Measurements from ENCODE around the gene STAB2. TPM values are rescaled to one million over a fixed set of nuclear protein-coding genes. Genes with fewer than 3 reads are reported as not detected.

Gene STAB2
- polyA plus RNA-seq, 1 donor from 2014 or later = not detected

GRCh38 chr12:103596981-103597380, 9.9 kb downstream of the STAB2 start:
- no peaks in the 10 kb centered on the region for H3K9me2 ChIP-seq (ENCODE audit: insufficient read depth, low read length)
- H3K9ac ChIP-seq (ENCODE audit: low read length) = no peak overlapping the region
- H3K36me3 ChIP-seq (ENCODE audit: insufficient read depth, low read length) = no peaks in the 10 kb centered on the region
- no peak overlapping the region for H3K27ac ChIP-seq (ENCODE audit: low read length)
- no peaks in the 10 kb centered on the region for H4K20me1 ChIP-seq (ENCODE audit: insufficient read depth)
- no peaks in the 10 kb centered on the region for H3F3A ChIP-seq (ENCODE audit: insufficient read depth, low read length, poor library complexity, severe bottlenecking)
- no peaks in the 10 kb centered on the region for H3K27me3 ChIP-seq (ENCODE audit: insufficient read depth, low read depth, low read length)
- no peaks in the 10 kb centered on the region for H3K9me3 ChIP-seq (ENCODE audit: low read length)
- no peak for TF ChIP-seq TAF1 (IDR thresholded peaks at IDR 0.05; ENCODE audit: low read depth)
- TF ChIP-seq, protein P1, sequence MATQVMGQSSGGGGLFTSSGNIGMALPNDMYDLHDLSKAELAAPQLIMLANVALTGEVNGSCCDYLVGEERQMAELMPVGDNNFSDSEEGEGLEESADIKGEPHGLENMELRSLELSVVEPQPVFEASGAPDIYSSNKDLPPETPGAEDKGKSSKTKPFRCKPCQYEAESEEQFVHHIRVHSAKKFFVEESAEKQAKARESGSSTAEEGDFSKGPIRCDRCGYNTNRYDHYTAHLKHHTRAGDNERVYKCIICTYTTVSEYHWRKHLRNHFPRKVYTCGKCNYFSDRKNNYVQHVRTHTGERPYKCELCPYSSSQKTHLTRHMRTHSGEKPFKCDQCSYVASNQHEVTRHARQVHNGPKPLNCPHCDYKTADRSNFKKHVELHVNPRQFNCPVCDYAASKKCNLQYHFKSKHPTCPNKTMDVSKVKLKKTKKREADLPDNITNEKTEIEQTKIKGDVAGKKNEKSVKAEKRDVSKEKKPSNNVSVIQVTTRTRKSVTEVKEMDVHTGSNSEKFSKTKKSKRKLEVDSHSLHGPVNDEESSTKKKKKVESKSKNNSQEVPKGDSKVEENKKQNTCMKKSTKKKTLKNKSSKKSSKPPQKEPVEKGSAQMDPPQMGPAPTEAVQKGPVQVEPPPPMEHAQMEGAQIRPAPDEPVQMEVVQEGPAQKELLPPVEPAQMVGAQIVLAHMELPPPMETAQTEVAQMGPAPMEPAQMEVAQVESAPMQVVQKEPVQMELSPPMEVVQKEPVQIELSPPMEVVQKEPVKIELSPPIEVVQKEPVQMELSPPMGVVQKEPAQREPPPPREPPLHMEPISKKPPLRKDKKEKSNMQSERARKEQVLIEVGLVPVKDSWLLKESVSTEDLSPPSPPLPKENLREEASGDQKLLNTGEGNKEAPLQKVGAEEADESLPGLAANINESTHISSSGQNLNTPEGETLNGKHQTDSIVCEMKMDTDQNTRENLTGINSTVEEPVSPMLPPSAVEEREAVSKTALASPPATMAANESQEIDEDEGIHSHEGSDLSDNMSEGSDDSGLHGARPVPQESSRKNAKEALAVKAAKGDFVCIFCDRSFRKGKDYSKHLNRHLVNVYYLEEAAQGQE (IDR thresholded peaks at IDR 0.05; ENCODE audit: borderline replicate concordance) = no peak
- no peak for TF ChIP-seq MXI1 (conservative IDR thresholded peaks at IDR 0.05; ENCODE audit: poor library complexity, severe bottlenecking)
- TF ChIP-seq EZH2 (IDR thresholded peaks at IDR 0.05; ENCODE audit: borderline replicate concordance, insufficient read depth, low read length, poor library complexity, severe bottlenecking) = no peak
- TF ChIP-seq EP300 (conservative IDR thresholded peaks at IDR 0.05; ENCODE audit: poor library complexity, severe bottlenecking) = no peak
- no peak for TF ChIP-seq CTCF (IDR thresholded peaks at IDR 0.05; ENCODE audit: poor library complexity, severe bottlenecking)
- TF ChIP-seq POLR2AphosphoS5 (IDR thresholded peaks at IDR 0.05) = no peak
- TF ChIP-seq SMC3 (conservative IDR thresholded peaks at IDR 0.05; ENCODE audit: poor library complexity) = no peak
- no peak overlapping the region for H3K4me2 ChIP-seq (ENCODE audit: low read length)
- no peak overlapping the region for H3K4me3 ChIP-seq (ENCODE audit: low read length)
- H3K79me2 ChIP-seq (replicated peaks; ENCODE audit: insufficient read depth, low read length) = no peaks in the 10 kb centered on the region
- no peak overlapping the region for H2AFZ ChIP-seq (ENCODE audit: low read depth, low read length)

GRCh38 chr12:103599274-103599673, 12.2 kb downstream of the STAB2 start:
- Histone ChIP-seq H3K4me2 (ENCODE audit: low read length) (no peak overlapping the region), H2AFZ (ENCODE audit: low read depth, low read length) (no peak overlapping the region), H3K36me3 (ENCODE audit: insufficient read depth, low read length) (no peaks in the 10 kb centered on the region), H3K4me3 (ENCODE audit: low read length) (no peak overlapping the region), H3K27me3 (ENCODE audit: insufficient read depth, low read depth, low read length) (no peaks in the 10 kb centered on the region), H3K27ac (ENCODE audit: low read length) (no peak overlapping the region), H3K9ac (ENCODE audit: low read length) (no peak overlapping the region), H3K9me3 (ENCODE audit: low read length) (no peaks in the 10 kb centered on the region), H3K79me2 (replicated peaks; ENCODE audit: insufficient read depth, low read length) (no peaks in the 10 kb centered on the region), H3F3A (ENCODE audit: insufficient read depth, low read length, poor library complexity, severe bottlenecking) (no peaks in the 10 kb centered on the region), H3K9me2 (ENCODE audit: insufficient read depth, low read length) (no peaks in the 10 kb centered on the region), H4K20me1 (ENCODE audit: insufficient read depth) (no peaks in the 10 kb centered on the region)
- no peak for TF ChIP-seq CTCF (IDR thresholded peaks at IDR 0.05; ENCODE audit: poor library complexity, severe bottlenecking)
- TF ChIP-seq, protein P1 (IDR thresholded peaks at IDR 0.05; ENCODE audit: borderline replicate concordance) = no peak
- no peak for TF ChIP-seq EZH2 (IDR thresholded peaks at IDR 0.05; ENCODE audit: borderline replicate concordance, insufficient read depth, low read length, poor library complexity, severe bottlenecking)

Data from neural cell (in vitro differentiated cells).